Right atrium auricular region (tissue), 2 donors: ENCODE results near the gene CSRNP3. TPM values are rescaled to one million over a fixed set of nuclear protein-coding genes. Genes with fewer than 3 reads are reported as not detected.

ENCODE experiments used
- DNase-seq: peaks from one replicate; pipeline ENCODE4 v3.0.0-alpha.2; 2019; ENCODE audit warnings: low spot score
- H3K27ac ChIP-seq, 2 donors: fragments of 200-600 bp; sonication (generic); 1 replicate in 1 of 2; 2 replicates in 1 of 2; pipeline ENCODE4 v1.5.1; 2016 to 2019
- H3K27me3 ChIP-seq, 2 donors: fragments of 200-600 bp; sonication (generic); one replicate each; pipeline versions ENCODE4 v1.5.1 to v1.6.0; 2017 to 2019
- H3K36me3 ChIP-seq: fragments of 200-600 bp; sonication (generic); one replicate; pipeline ENCODE4 v1.5.1; 2016
- H3K4me1 ChIP-seq, 2 donors: fragments of 200-600 bp; sonication (generic); one replicate each; pipeline versions ENCODE4 v1.5.1 to v1.6.0; 2017 to 2019
- H3K4me3 ChIP-seq, 2 donors: fragments of 200-600 bp; sonication (generic); 1 replicate in 1 of 2; 2 replicates in 1 of 2; pipeline ENCODE4 v1.5.1; 2017 to 2019; ENCODE audit warnings: mild to moderate bottlenecking in 1 of 2, moderate library complexity in 1 of 2
- H3K9me3 ChIP-seq, 2 donors: fragments of 200-600 bp; sonication (generic); one replicate each; pipeline ENCODE4 v1.5.1; 2019
- total RNA-seq, 2 donors: library from RNA; depleted of rRNA; stranded (reverse); fragments of >200 nt; gene quantifications; one replicate each; pipeline ENCODE4 v1.1.0, GENCODE V29; 2016
- TF ChIP-seq, protein P1 (sequence below), 2 donors: fragments of 200-600 bp; sonication (generic); IDR thresholded peaks; one replicate each; pipeline ENCODE4 v1.5.1; 2019; ENCODE audit warnings: antibody characterized with exemption in 2 of 2

Gene CSRNP3
- total RNA-seq, 2 donors from 2014 or later = 1.3 to 4.5 TPM

DNA sequence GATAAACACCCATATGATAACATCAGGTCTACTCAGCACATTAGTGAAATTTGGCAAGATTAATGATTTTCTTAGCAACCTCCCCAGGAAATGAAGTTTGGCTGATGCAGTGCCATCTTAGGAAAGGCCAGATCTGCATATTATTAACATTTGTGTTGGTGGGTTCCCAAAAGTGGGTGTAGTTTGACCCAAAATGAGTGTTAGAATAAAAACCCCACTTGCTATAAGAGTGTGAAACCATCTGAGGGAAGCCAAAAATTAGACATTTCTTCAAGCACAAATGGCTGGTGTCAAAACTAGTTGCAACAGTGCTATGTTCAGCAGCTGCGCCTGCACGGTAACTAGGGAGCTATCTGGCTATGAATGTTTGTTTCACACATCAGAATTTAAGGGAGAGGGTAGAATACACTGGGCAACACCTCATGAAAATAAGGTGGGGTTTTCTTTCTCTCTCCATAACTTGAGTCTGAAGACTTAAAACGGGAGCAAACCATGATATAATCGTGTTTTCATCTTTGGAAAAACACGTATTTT, 15.9 kb upstream of the CSRNP3 start:
- peaks cover 0 to 22% of the 10 kb centered on the region in 2 donors for H3K9me3 ChIP-seq
- H3K27ac ChIP-seq = no peak overlapping the region
- H3K4me1 ChIP-seq = no peaks in the 10 kb centered on the region
- no peak for DNase-seq
- H3K27me3 ChIP-seq = no peaks in the 10 kb centered on the region
- no peaks in the 10 kb centered on the region for H3K36me3 ChIP-seq
- TF ChIP-seq, protein P1, sequence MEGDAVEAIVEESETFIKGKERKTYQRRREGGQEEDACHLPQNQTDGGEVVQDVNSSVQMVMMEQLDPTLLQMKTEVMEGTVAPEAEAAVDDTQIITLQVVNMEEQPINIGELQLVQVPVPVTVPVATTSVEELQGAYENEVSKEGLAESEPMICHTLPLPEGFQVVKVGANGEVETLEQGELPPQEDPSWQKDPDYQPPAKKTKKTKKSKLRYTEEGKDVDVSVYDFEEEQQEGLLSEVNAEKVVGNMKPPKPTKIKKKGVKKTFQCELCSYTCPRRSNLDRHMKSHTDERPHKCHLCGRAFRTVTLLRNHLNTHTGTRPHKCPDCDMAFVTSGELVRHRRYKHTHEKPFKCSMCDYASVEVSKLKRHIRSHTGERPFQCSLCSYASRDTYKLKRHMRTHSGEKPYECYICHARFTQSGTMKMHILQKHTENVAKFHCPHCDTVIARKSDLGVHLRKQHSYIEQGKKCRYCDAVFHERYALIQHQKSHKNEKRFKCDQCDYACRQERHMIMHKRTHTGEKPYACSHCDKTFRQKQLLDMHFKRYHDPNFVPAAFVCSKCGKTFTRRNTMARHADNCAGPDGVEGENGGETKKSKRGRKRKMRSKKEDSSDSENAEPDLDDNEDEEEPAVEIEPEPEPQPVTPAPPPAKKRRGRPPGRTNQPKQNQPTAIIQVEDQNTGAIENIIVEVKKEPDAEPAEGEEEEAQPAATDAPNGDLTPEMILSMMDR (IDR thresholded peaks at IDR 0.05) = no peak
- H3K4me3 ChIP-seq = no peak overlapping the region

DNA sequence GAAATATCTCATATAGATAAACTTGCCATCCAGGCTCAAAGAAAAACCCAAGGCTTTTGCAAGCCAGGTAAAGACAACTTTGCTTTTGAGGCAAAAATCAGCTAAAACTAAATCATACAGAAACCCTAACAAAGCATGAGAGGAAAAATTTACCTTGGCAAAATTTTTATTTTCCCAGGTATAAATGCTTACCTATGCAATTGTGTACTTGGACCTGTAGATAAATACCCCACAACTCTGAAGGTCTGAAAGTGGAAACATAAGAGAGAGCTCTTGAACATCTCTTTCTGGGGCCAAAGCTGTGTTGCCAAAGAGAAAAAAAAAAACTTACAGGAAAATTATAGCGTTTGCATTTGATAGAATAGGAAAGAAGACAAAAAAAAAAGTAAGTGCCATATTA, 14.6 kb upstream of the CSRNP3 start:
- TF ChIP-seq, protein P1 (IDR thresholded peaks at IDR 0.05) = no peak
- H3K4me1 ChIP-seq = no peaks in the 10 kb centered on the region
- no peak overlapping the region for H3K27ac ChIP-seq
- peaks cover 0 to 22% of the 10 kb centered on the region in 2 donors for H3K9me3 ChIP-seq
- H3K36me3 ChIP-seq = no peaks in the 10 kb centered on the region
- H3K4me3 ChIP-seq = no peak overlapping the region
- no peak for DNase-seq
- no peaks in the 10 kb centered on the region for H3K27me3 ChIP-seq

DNA sequence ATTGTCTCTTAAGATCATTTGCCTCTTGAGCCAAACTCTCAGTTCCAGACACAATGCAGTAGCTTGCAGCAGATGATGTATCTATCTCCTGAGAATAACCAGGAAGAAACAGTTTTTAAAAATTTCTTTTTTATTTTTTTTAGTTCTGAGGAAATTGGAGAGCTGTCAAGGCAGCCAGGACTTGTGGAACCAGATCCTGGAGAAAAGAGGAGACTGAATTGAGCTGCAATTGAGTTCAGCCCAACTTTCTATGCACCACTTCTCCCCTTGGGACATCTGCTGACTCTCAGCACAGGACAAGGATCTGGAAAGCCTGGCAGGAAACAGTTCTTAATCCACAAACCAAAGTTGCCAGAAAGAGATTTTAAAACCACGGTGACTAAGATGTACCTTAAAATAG, 13.5 kb upstream of the CSRNP3 start:
- DNase-seq = no peak
- Histone ChIP-seq H3K36me3 (no peaks in the 10 kb centered on the region), H3K27me3 (no peaks in the 10 kb centered on the region), H3K4me1 (no peaks in the 10 kb centered on the region), H3K27ac (no peak overlapping the region), H3K9me3 (peaks cover 0 to 22% of the 10 kb centered on the region in 2 donors), H3K4me3 (no peak overlapping the region)
- TF ChIP-seq, protein P1 (IDR thresholded peaks at IDR 0.05) = no peak

DNA sequence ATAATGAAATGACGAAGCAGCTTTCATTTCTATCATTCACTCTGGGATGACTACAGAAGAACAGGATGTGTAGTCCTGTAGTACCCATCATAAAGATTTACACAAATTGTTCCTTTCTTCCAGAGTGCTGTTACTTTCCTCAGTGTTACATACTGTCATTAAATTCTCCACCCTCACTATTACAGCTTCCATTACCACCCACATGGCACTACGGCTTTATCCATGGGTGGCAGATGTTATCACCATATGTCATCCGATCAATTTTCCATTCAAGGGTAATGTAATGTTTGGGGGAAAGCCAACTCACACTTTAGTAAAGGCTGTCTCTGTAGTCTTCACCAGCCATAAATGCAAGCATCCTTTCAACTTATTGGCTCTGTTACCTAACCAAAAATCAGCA, 7.1 kb upstream of the CSRNP3 start:
- Histone ChIP-seq H3K4me1 (no peaks in the 10 kb centered on the region), H3K27ac (no peak overlapping the region), H3K4me3 (no peak overlapping the region), H3K36me3 (no peaks in the 10 kb centered on the region), H3K27me3 (no peaks in the 10 kb centered on the region), H3K9me3 (no peaks in the 10 kb centered on the region)
- TF ChIP-seq, protein P1 (IDR thresholded peaks at IDR 0.05) = no peak
- DNase-seq = no peak

DNA sequence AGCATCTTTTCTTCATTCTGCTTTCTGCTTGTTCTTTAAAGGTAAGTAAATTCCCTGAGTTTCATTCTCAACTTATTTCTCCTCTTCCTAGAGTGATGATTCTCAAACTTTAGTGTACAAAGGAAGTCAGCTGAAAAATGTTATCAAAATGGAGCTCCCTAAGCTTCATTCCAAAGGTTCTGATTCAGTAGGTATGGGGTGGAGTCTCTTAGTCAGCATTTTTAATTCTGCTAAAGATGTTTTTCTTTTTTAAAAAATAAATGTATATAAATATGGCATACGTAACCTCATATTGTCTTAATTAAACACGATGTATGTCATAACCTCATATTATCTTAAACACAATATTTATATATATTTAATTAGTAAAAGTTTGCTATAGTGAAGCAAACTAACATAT, 3.1 kb upstream of the CSRNP3 start:
- Histone ChIP-seq H3K36me3 (no peaks in the 10 kb centered on the region), H3K4me3 (no peak overlapping the region), H3K9me3 (no peaks in the 10 kb centered on the region), H3K4me1 (no peaks in the 10 kb centered on the region), H3K27me3 (no peaks in the 10 kb centered on the region), H3K27ac (no peak overlapping the region)
- TF ChIP-seq, protein P1 (IDR thresholded peaks at IDR 0.05) = no peak
- DNase-seq = no peak

DNA sequence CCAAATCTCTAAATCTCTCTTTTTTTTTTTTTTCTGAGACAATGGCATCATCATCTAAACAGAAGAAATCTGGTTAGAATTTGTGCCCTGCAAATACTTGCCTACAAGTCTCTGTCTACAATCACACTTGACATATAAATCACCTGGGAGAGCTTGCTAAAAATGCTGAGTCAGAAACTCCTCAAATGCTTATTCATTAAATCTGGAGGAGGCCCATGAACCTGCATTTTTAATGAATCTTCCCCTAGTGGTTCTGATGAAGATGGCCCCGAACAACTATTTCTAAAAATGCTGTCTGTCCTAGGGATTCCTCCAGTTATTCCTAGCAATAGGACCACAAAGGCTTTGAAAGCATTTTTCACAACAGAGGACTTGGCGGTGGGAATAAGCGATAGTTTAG, 1.6 kb upstream of the CSRNP3 start:
- TF ChIP-seq, protein P1 (IDR thresholded peaks at IDR 0.05) = no peak
- H3K4me3 ChIP-seq = no peak overlapping the region
- H3K9me3 ChIP-seq = no peaks in the 10 kb centered on the region
- no peak overlapping the region for H3K27ac ChIP-seq
- no peak for DNase-seq
- no peaks in the 10 kb centered on the region for H3K4me1 ChIP-seq
- no peaks in the 10 kb centered on the region for H3K27me3 ChIP-seq
- H3K36me3 ChIP-seq = no peaks in the 10 kb centered on the region
